ENCODE results near the gene INTS3.

- no peak for TF ChIP-seq POLR2A (IDR thresholded peaks at IDR 0.05; ENCODE audit: low read depth, low read length)
- no peak for TF ChIP-seq POLR2AphosphoS5 (IDR thresholded peaks at IDR 0.05; ENCODE audit: low read depth, low read length)
- TF ChIP-seq TAF1 (IDR thresholded peaks at IDR 0.05; ENCODE audit: low read depth, low read length) = no peak
These were observed 7.2 kb downstream of the INTS3 start for GRCh38 chr1:153735090-153735420.

Data from GM12891 (cell line).